CD14-positive monocyte (primary cell): ENCODE data around the gene HS3ST4. TPM values are rescaled to one million over a fixed set of nuclear protein-coding genes. Genes with fewer than 3 reads are reported as not detected.

Experiments used
- DNase-seq, 3 donors: peaks; one replicate each; pipeline ENCODE4 v3.0.0-alpha.2; 2011 to 2022
- H2AFZ ChIP-seq: 2 replicates; pipeline ENCODE4 v1.6.0; 2012; ENCODE audit warnings: mild to moderate bottlenecking, low read depth, low read length, inconsistent platforms; ENCODE audit not compliant: insufficient read depth, poor library complexity, severe bottlenecking
- H3K27ac ChIP-seq, 2 donors: 1 replicate in 1 of 2; 2 replicates in 1 of 2; pipeline ENCODE4 v1.5.1; 2012 to 2013; ENCODE audit warnings: low read length in 2 of 2, control low read depth in 1 of 2, inconsistent platforms in 1 of 2, low read depth in 1 of 2, mild to moderate bottlenecking in 1 of 2
- H3K27me3 ChIP-seq, 2 donors: one replicate each; pipeline versions ENCODE4 v1.6.0 to v1.6.1; 2011 to 2013; ENCODE audit warnings: low read length in 2 of 2; ENCODE audit not compliant: control insufficient read depth in 2 of 2, insufficient read depth in 2 of 2
- H3K36me3 ChIP-seq, 2 donors: replicated peaks in 1 of 2; 1 replicate in 1 of 2; 2 replicates in 1 of 2; pipeline versions ENCODE4 v1.5.1 to v1.6.1; 2012 to 2013; ENCODE audit warnings: low read length in 2 of 2, control low read depth in 1 of 2, inconsistent platforms in 1 of 2, mild to moderate bottlenecking in 1 of 2; ENCODE audit not compliant: insufficient read depth in 2 of 2, control insufficient read depth in 1 of 2
- H3K4me1 ChIP-seq, 2 donors: 1 replicate in 1 of 2; 2 replicates in 1 of 2; pipeline versions ENCODE4 v1.5.1 to v1.6.1; 2012 to 2013; ENCODE audit warnings: low read length in 2 of 2, control low read depth in 1 of 2, inconsistent platforms in 1 of 2, mild to moderate bottlenecking in 1 of 2, moderate library complexity in 1 of 2; ENCODE audit not compliant: insufficient read depth in 2 of 2, control insufficient read depth in 1 of 2
- H3K4me2 ChIP-seq: replicated peaks from 2 replicates; pipeline ENCODE3; 2012; ENCODE audit warnings: low read length, moderate library complexity, mild to moderate bottlenecking; ENCODE audit not compliant: poor library complexity, severe bottlenecking; ENCODE audit errors: extremely low read depth
- H3K4me3 ChIP-seq, 3 experiments: fragments of 200-600 bp in 1 of 3; sonication (generic) in 1 of 3; replicated peaks in 1 of 3; 1 replicate in 2 of 3; 2 replicates in 1 of 3; pipeline ENCODE4 v1.5.1; 2011 to 2013; ENCODE audit warnings: low read length in 3 of 3, mild to moderate bottlenecking in 3 of 3, control low read depth in 2 of 3, low read depth in 2 of 3, inconsistent platforms in 1 of 3, moderate library complexity in 1 of 3
- H3K79me2 ChIP-seq: 2 replicates; pipeline ENCODE4 v1.6.0; 2012; ENCODE audit warnings: mild to moderate bottlenecking, control low read depth, inconsistent platforms, low read length, moderate library complexity; ENCODE audit not compliant: insufficient read depth
- H3K9ac ChIP-seq: 2 replicates; pipeline ENCODE4 v1.6.0; 2017; ENCODE audit warnings: low read length, mild to moderate bottlenecking; ENCODE audit not compliant: insufficient read depth, poor library complexity, severe bottlenecking
- H3K9me3 ChIP-seq, 2 donors: replicated peaks in 1 of 2; 1 replicate in 1 of 2; 2 replicates in 1 of 2; pipeline versions ENCODE4 v1.5.1 to v1.6.1; 2012 to 2013; ENCODE audit warnings: low read length in 2 of 2, control low read depth in 1 of 2; ENCODE audit not compliant: control insufficient read depth in 1 of 2, insufficient read depth in 1 of 2
- H4K20me1 ChIP-seq: 2 replicates; pipeline ENCODE4 v1.6.0; 2012; ENCODE audit warnings: mild to moderate bottlenecking, low read length, control low read depth, moderate library complexity; ENCODE audit not compliant: insufficient read depth
- H3K27ac Mint-ChIP-seq, 7 donors: one replicate each; pipeline ENCODE4 v1.8.0; 2020; ENCODE audit warnings: mild to moderate bottlenecking in 7 of 7, mixed read lengths in 7 of 7, moderate library complexity in 6 of 7, inconsistent platforms in 2 of 7
- H3K27me3 Mint-ChIP-seq, 3 donors: one replicate each; pipeline ENCODE4 v1.8.0; 2021 to 2022; ENCODE audit warnings: low read depth in 3 of 3, mild to moderate bottlenecking in 3 of 3, mixed read lengths in 3 of 3, moderate library complexity in 3 of 3, inconsistent platforms in 1 of 3
- H3K36me3 Mint-ChIP-seq, 2 donors: one replicate each; pipeline ENCODE4 v1.8.0; 2020; ENCODE audit warnings: mixed read lengths in 2 of 2, inconsistent platforms in 1 of 2, mild to moderate bottlenecking in 1 of 2
- H3K4me1 Mint-ChIP-seq: one replicate; pipeline ENCODE4 v1.8.0; 2020; ENCODE audit warnings: mild to moderate bottlenecking, mixed read lengths
- H3K4me3 Mint-ChIP-seq, 2 donors: one replicate each; pipeline ENCODE4 v1.8.0; 2020; ENCODE audit warnings: mild to moderate bottlenecking in 2 of 2, mixed read lengths in 2 of 2, moderate library complexity in 1 of 2
- H3K9me3 Mint-ChIP-seq, 7 donors: one replicate each; pipeline ENCODE4 v1.8.0; 2020 to 2022; ENCODE audit warnings: mixed read lengths in 7 of 7, mild to moderate bottlenecking in 6 of 7, moderate library complexity in 6 of 7, inconsistent platforms in 2 of 7
- CTCF ChIP-seq: fragments of 200-600 bp; IDR thresholded peaks from one replicate; pipeline ENCODE4 v1.8.0; 2022; ENCODE audit warnings: antibody characterized with exemption, mild to moderate bottlenecking
- WGBS: methylation state at CpG from one replicate; pipeline ENCODE4 v1.1.5; 2013; ENCODE audit warnings: missing lambda C conversion rate; ENCODE audit not compliant: insufficient coverage; 5-methylcytosine and 5-hydroxymethylcytosine counted together
- intact Hi-C, 2 donors: fragments of 100-400 bp; cut with micrococcal nuclease; formaldehyde crosslinking; loops; one replicate each; pipeline versions ENCODE4 v1.15.0 to v1.15.1; 2023
- polyA plus RNA-seq, 3 donors: library from polyadenylated mRNA; depleted of rRNA in 1 of 3; unstranded in 2 of 3; stranded (reverse) in 1 of 3; fragments of 300-500 nt in 2 of 3; fragments of >200 nt in 1 of 3; fragmentation: Illumina TruSeq in 2 of 3; gene quantifications; 1 replicate in 2 of 3; 2 replicates in 1 of 3; pipeline ENCODE4 v1.2.3, GENCODE V29; 2012 to 2021

The HS3ST4 gene
- polyA plus RNA-seq, 3 donors = not detected

GRCh38 chr16:25855063-25855462 is 163.3 kb downstream of the HS3ST4 start:
- WGBS = 0% methylated on average over 1 of the region's 1 CpG
- Mint-ChIP-seq H3K4me1 (no peaks in the 10 kb centered on the region), H3K9me3 (peaks cover 0 to 4% (median 1%) of the 10 kb centered on the region in 7 donors), H3K27me3 (peaks cover 0 to 8% (median 4%) of the 10 kb centered on the region in 3 donors), H3K27ac (no peak overlapping the region), H3K36me3 (no peaks in the 10 kb centered on the region), H3K4me3 (no peak overlapping the region)
- Histone ChIP-seq H3K4me1 (no peaks in the 10 kb centered on the region), H3K4me2 (no peak overlapping the region), H3K36me3 (no peaks in the 10 kb centered on the region), H3K9me3 (no peaks in the 10 kb centered on the region), H3K9ac (no peak overlapping the region), H3K79me2 (no peaks in the 10 kb centered on the region), H3K4me3 (no peak overlapping the region), H2AFZ (no peak overlapping the region), H4K20me1 (no peaks in the 10 kb centered on the region), H3K27me3 (no peaks in the 10 kb centered on the region), H3K27ac (no peak overlapping the region)
- no peak for TF ChIP-seq CTCF
- no peak for DNase-seq
- intact Hi-C loops = no loop called here

GRCh38 chr16:25855818-25856217 is 164.1 kb downstream of the HS3ST4 start:
- no peak overlapping the region for H3K4me3 Mint-ChIP-seq
- no peak overlapping the region for H3K27ac Mint-ChIP-seq
- H3K4me1 ChIP-seq = no peaks in the 10 kb centered on the region
- no peaks in the 10 kb centered on the region for H3K4me1 Mint-ChIP-seq
- no peak overlapping the region for H3K9ac ChIP-seq
- H2AFZ ChIP-seq = no peak overlapping the region
- no CpG with 5 or more reads among the region's 2 CpGs for WGBS
- no peak for DNase-seq
- H3K36me3 ChIP-seq = no peaks in the 10 kb centered on the region
- no peaks in the 10 kb centered on the region for H4K20me1 ChIP-seq
- no peak for TF ChIP-seq CTCF
- intact Hi-C loops = no loop called here
- no peaks in the 10 kb centered on the region for H3K27me3 ChIP-seq
- H3K79me2 ChIP-seq = no peaks in the 10 kb centered on the region
- H3K9me3 Mint-ChIP-seq = peaks cover 0 to 4% (median 1%) of the 10 kb centered on the region in 7 donors
- no peak overlapping the region for H3K4me2 ChIP-seq
- no peak overlapping the region for H3K27ac ChIP-seq
- H3K4me3 ChIP-seq = no peak overlapping the region
- H3K9me3 ChIP-seq = no peaks in the 10 kb centered on the region
- H3K27me3 Mint-ChIP-seq = peaks cover 0 to 6% (median 4%) of the 10 kb centered on the region in 3 donors
- no peaks in the 10 kb centered on the region for H3K36me3 Mint-ChIP-seq
